Thoracic aorta (tissue), 2 donors: ENCODE data around the gene GFOD2. TPM values are rescaled to one million over a fixed set of nuclear protein-coding genes. Genes with fewer than 3 reads are reported as not detected.

Experiments
- ATAC-seq: fragments of 150-250 bp; one replicate; pipeline ENCODE4 v1.8.0; 2017; ENCODE audit warnings: low read depth; ENCODE audit not compliant: insufficient number of reproducible peaks, low FRiP score
- DNase-seq: peaks from one replicate; pipeline ENCODE4 v3.0.0-alpha.2; 2020; ENCODE audit warnings: low spot score
- H3K27ac ChIP-seq, 2 donors: fragments of 200-600 bp; sonication (generic); 1 replicate in 1 of 2; 2 replicates in 1 of 2; pipeline ENCODE4 v1.5.1; 2016; ENCODE audit warnings: mild to moderate bottlenecking in 2 of 2, moderate library complexity in 2 of 2
- H3K27me3 ChIP-seq: fragments of 200-600 bp; sonication (generic); replicated peaks from 2 replicates; pipeline ENCODE4 v1.6.0; 2016; ENCODE audit warnings: mild to moderate bottlenecking; ENCODE audit not compliant: insufficient read depth
- H3K36me3 ChIP-seq: fragments of 200-600 bp; sonication (generic); one replicate; pipeline ENCODE4 v1.5.1; 2016
- H3K4me1 ChIP-seq, 2 donors: fragments of 200-600 bp; sonication (generic); 1 replicate in 1 of 2; 2 replicates in 1 of 2; pipeline versions ENCODE4 v1.5.1 to v1.6.0; 2016; ENCODE audit warnings: low read depth in 2 of 2, mild to moderate bottlenecking in 1 of 2; ENCODE audit not compliant: control insufficient read depth in 1 of 2
- H3K4me3 ChIP-seq: fragments of 200-600 bp; sonication (generic); 2 replicates; pipeline ENCODE4 v1.5.1; 2016; ENCODE audit warnings: mild to moderate bottlenecking
- H3K9me3 ChIP-seq: fragments of 200-600 bp; sonication (generic); 2 replicates; pipeline ENCODE4 v1.5.1; 2016
- CTCF ChIP-seq: fragments of 200-600 bp; sonication (generic); IDR thresholded peaks from one replicate; pipeline ENCODE4 v1.5.1; 2019; ENCODE audit warnings: antibody characterized with exemption
- total RNA-seq, 2 donors: library from RNA; depleted of rRNA; stranded (reverse); fragments of >200 nt; gene quantifications; one replicate each; pipeline versions ENCODE4 v1.1.0 to v1.2.3, GENCODE V29; 2016

The GFOD2 gene
- total RNA-seq, 2 donors from 2014 or later, result 13.3 to 19.2 TPM

DNA sequence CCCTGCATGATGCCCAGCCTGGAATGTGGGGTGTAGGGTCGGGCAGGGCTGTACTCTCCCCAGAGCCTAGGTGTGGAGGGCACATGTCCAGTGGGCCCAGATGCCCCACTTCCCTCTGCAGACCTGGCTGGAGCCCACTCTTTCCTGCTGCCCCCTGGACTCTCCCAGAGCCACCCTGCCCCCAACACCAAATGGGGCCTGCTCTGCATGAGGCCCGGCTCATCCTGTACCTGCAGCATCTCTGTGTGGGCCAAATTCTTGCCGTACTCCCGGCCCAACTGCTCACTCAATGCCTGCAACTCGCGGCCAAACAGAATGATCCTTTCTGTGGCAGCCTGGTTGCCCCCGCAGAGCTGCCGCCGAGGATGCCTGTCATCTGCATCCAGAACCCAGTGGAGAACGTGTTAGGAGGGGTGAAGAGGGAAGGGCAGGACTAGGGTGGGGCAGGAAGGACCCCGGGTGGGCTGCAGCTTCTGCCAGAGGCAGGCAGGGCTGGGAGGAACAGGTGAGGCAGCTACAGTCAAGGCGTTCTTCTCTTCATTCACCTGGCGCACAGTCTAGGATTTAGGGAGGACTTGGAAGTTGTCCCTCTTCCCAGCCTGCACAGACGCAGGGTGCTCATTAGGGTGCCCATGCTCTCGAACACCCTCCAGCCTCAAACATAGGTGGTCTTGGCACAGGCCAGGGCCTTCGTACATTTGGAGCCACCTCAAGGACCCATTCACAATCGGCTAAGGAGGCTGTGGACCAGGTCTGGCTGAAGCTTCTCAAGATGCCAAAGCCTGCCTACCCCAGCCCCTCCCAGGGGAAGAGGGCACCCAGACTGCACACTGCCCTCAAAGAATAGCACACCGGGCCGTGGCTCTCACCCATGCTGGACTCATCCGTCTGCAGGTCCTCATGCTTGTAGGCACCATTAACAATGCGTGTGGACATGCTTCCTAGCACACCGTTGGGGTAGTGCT, 8.7 kb upstream of the GFOD2 start:
- Histone ChIP-seq H3K27me3 (no peaks in the 10 kb centered on the region), H3K4me1 (no peaks in the 10 kb centered on the region), H3K9me3 (no peaks in the 10 kb centered on the region), H3K27ac (no peak overlapping the region), H3K4me3 (no peak overlapping the region), H3K36me3 (peaks cover 41% of the 10 kb centered on the region)
- no peak for DNase-seq
- ATAC-seq, result no peak
- no peak for TF ChIP-seq CTCF

DNA sequence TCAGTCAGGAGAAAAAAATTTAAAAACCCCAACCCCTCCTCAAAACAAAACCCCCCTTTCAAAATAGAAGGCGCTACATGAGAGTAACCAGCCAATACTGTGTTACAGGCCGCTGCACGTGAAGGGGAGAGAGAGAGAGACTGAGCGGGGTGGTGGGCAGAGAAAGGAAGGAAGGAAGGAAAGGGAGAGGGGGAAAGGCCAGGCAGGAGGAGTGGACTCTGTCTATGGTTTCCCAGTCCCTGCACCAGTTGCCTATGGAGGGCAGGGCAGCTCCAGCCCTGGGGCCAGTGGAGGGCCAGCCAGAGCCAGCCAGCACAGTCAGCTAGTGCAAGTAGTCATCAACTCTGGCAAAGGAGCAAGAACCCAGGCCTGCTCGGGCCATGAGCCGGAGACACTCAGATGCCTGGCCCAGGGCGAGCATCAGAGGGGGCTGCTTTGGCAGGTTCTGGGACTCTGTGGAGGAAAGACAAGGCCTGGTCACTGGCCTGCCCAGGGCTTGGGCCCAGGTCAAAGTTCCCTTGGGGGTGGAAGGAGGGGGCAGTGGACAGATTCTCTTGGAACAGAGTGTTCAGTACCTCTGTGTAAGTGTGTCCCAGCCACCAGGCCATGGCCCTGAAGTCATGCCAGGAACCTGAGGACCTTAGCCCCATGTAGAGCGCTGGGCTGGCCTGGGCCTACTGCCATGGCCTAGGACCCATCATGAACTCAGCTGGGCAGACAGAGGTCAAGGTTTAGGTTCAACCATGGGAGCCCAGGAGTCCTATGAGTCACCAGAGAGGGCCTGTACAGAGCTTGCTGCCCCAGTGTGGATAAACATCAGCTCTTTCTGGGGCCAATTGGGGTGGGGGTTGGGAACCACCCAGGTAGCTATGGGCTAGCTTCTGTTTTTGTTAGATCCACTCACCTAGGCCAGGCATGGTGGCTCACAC, 7.3 kb upstream of the GFOD2 start:
- Histone ChIP-seq H3K4me1 (no peaks in the 10 kb centered on the region), H3K9me3 (no peaks in the 10 kb centered on the region), H3K27me3 (no peaks in the 10 kb centered on the region), H3K4me3 (no peak overlapping the region), H3K27ac (no peak overlapping the region), H3K36me3 (peaks cover 41% of the 10 kb centered on the region)
- DNase-seq, result no peak
- no peak for TF ChIP-seq CTCF
- no peak for ATAC-seq

- Histone ChIP-seq H3K4me3 (no peak overlapping the region), H3K27ac (no peak overlapping the region), H3K27me3 (no peaks in the 10 kb centered on the region), H3K36me3 (peaks cover 20% of the 10 kb centered on the region), H3K4me1 (peaks cover 3 to 10% of the 10 kb centered on the region in 2 donors), H3K9me3 (no peaks in the 10 kb centered on the region)
- no peak for TF ChIP-seq CTCF
- no peak for ATAC-seq
- no peak for DNase-seq
Observed at GRCh38 chr16:67723911-67724305, 4.8 kb upstream of the GFOD2 start.

GRCh38 chr16:67723151-67723910, 4.2 kb upstream of the GFOD2 start:
- ATAC-seq, result no peak
- peaks cover 15% of the 10 kb centered on the region for H3K36me3 ChIP-seq
- no peaks in the 10 kb centered on the region for H3K27me3 ChIP-seq
- H3K4me1 ChIP-seq, result peaks cover 6 to 14% of the 10 kb centered on the region in 2 donors
- no peak overlapping the region for H3K27ac ChIP-seq
- H3K9me3 ChIP-seq, result no peaks in the 10 kb centered on the region
- H3K4me3 ChIP-seq, result no peak overlapping the region
- DNase-seq, result no peak
- no peak for TF ChIP-seq CTCF
